Chondrocyte (in vitro differentiated cells): ENCODE data around the gene FMR1. TPM values are rescaled to one million over a fixed set of nuclear protein-coding genes. Genes with fewer than 3 reads are reported as not detected.

Experiments used
- DNase-seq: peaks from one replicate; pipeline ENCODE4 v3.0.0; 2021; ENCODE audit warnings: mixed read lengths, low spot score
- H3K27ac Mint-ChIP-seq: one replicate; pipeline ENCODE4 v1.8.0; 2021; ENCODE audit warnings: mild to moderate bottlenecking, moderate library complexity, mixed read lengths; ENCODE audit not compliant: unreplicated experiment
- H3K27me3 Mint-ChIP-seq: 2 replicates; pipeline ENCODE4 v1.8.0; 2021; ENCODE audit warnings: low read depth, mixed read lengths
- H3K36me3 Mint-ChIP-seq: 2 replicates; pipeline ENCODE4 v1.8.0; 2021; ENCODE audit warnings: low read depth, mixed read lengths
- H3K4me1 Mint-ChIP-seq: 2 replicates; pipeline ENCODE4 v1.8.0; 2021; ENCODE audit warnings: low read depth, mild to moderate bottlenecking, mixed read lengths
- H3K4me3 Mint-ChIP-seq: one replicate; pipeline ENCODE4 v1.8.0; 2021; ENCODE audit warnings: mild to moderate bottlenecking, moderate library complexity, mixed read lengths; ENCODE audit not compliant: unreplicated experiment
- H3K9me3 Mint-ChIP-seq: 2 replicates; pipeline ENCODE4 v1.8.0; 2021; ENCODE audit warnings: low read depth, mixed read lengths
- CTCF ChIP-seq: fragments of 200-600 bp; sonication (generic); IDR thresholded peaks from 2 replicates; pipeline ENCODE4 v1.5.0; 2021; ENCODE audit warnings: antibody characterized with exemption, mild to moderate bottlenecking, moderate library complexity
- long read RNA-seq: library from polyadenylated mRNA; stranded (forward); transcript quantifications from one replicate; pipeline ENCODE4 v2.0.0, GENCODE V29; 2021
- total RNA-seq: library from RNA; stranded (reverse); gene quantifications from 3 replicates; pipeline ENCODE4 v1.2.1, GENCODE V29; 2021

The FMR1 gene
- 32.9 to 34.6 TPM (median 33.7 TPM) in 3 replicates for total RNA-seq
- long read RNA-seq, full-length matches to known transcripts, result 32 of 73 reads
- long read RNA-seq, partial matches to known transcripts, result 4 of 73 reads
- long read RNA-seq, other reads (novel, unspliced or antisense), result 37 of 73 reads

GRCh38 chrX:147911192-147912022, at the start of gene FMR1:
FMR1 (plus strand) TSS chrX:147911919; CDS start chrX:147912180, 261 bp downstream.
- Mint-ChIP-seq H3K27ac (peak within 1 kb of the TSS; percentile 95), H3K9me3 (peaks cover 3% of the 10 kb centered on the region), H3K4me1 (peaks cover 29% of the 10 kb centered on the region), H3K4me3 (peak within 1 kb of the TSS; percentile 90), H3K27me3 (no peaks in the 10 kb centered on the region), H3K36me3 (no peaks in the 10 kb centered on the region)
- no peak for TF ChIP-seq CTCF
- DNase-seq, result peak; percentile 93

GRCh38 chrX:147875866-147876596, 35.7 kb upstream of the FMR1 start:
- Mint-ChIP-seq H3K27ac (no peak overlapping the region), H3K27me3 (no peaks in the 10 kb centered on the region), H3K36me3 (no peaks in the 10 kb centered on the region), H3K4me3 (no peak overlapping the region), H3K4me1 (no peaks in the 10 kb centered on the region), H3K9me3 (peaks cover 36% of the 10 kb centered on the region)
- TF ChIP-seq CTCF, result no peak
- no peak for DNase-seq

GRCh38 chrX:147876849-147877646, 34.7 kb upstream of the FMR1 start:
- H3K4me1 Mint-ChIP-seq, result no peaks in the 10 kb centered on the region

GRCh38 chrX:147877726-147878125, 34.0 kb upstream of the FMR1 start:
- no peak for TF ChIP-seq CTCF
- Mint-ChIP-seq H3K27ac (no peak overlapping the region), H3K36me3 (no peaks in the 10 kb centered on the region), H3K9me3 (peaks cover 23% of the 10 kb centered on the region), H3K27me3 (no peaks in the 10 kb centered on the region), H3K4me1 (no peaks in the 10 kb centered on the region), H3K4me3 (no peak overlapping the region)
- DNase-seq, result no peak

More at GRCh38 chrX:147876849-147877646, 34.7 kb upstream of the FMR1 start:
- Mint-ChIP-seq H3K27me3 (no peaks in the 10 kb centered on the region), H3K27ac (no peak overlapping the region), H3K9me3 (peaks cover 28% of the 10 kb centered on the region), H3K36me3 (no peaks in the 10 kb centered on the region), H3K4me3 (no peak overlapping the region)
- no peak for DNase-seq
- no peak for TF ChIP-seq CTCF
